K562 (cell line): Measurements from ENCODE around the gene MID1IP1. TPM values are rescaled to one million over a fixed set of nuclear protein-coding genes. Genes with fewer than 3 reads are reported as not detected.

ENCODE experiments used
- CBFA2T2 ChIP-seq: fragments of 450-650 bp; conservative IDR thresholded peaks from 2 replicates; pipeline ENCODE4 v1.6.1; 2017; ENCODE audit warnings: mild to moderate bottlenecking
- CEBPZ ChIP-seq: fragments of 150-350 bp; IDR thresholded peaks from 2 replicates; pipeline ENCODE4 v1.6.1; 2014; ENCODE audit warnings: low read depth, mild to moderate bottlenecking, low read length, borderline replicate concordance
- EP300 ChIP-seq: IDR thresholded peaks from 2 replicates; pipeline ENCODE4 v1.6.1; 2012; ENCODE audit warnings: low read length, improper control_type of control experiment
- FOXK1 ChIP-seq: sonication (generic); formaldehyde crosslinking; IDR thresholded peaks from 2 replicates; pipeline ENCODE4 v1.8.0; 2022; ENCODE audit warnings: missing genetic modification reagents, mild to moderate bottlenecking, borderline replicate concordance
- HDAC2 ChIP-seq: fragments of 450-650 bp; IDR thresholded peaks from 2 replicates; pipeline ENCODE4 v1.6.1; 2016; ENCODE audit warnings: mild to moderate bottlenecking
- KAT7 ChIP-seq: sonication (generic); formaldehyde crosslinking; IDR thresholded peaks from 2 replicates; pipeline ENCODE4 v1.8.0; 2022; ENCODE audit warnings: missing genetic modification reagents, mild to moderate bottlenecking, borderline replicate concordance
- KDM1A ChIP-seq, 2 experiments: fragments of 450-650 bp; IDR thresholded peaks; 2 replicates each; pipeline ENCODE4 v1.6.1; 2016; ENCODE audit warnings: mild to moderate bottlenecking in 2 of 2
- LEF1 ChIP-seq: fragments of 450-650 bp; IDR thresholded peaks from 2 replicates; pipeline ENCODE4 v1.6.1; 2016; ENCODE audit warnings: mild to moderate bottlenecking
- MTA1 ChIP-seq: fragments of 450-650 bp; IDR thresholded peaks from 2 replicates; pipeline ENCODE4 v1.6.1; 2017; ENCODE audit warnings: borderline replicate concordance
- NBN ChIP-seq: fragments of 450-650 bp; IDR thresholded peaks from 2 replicates; pipeline ENCODE4 v1.6.1; 2016; ENCODE audit warnings: low read depth, mild to moderate bottlenecking
- NFIC ChIP-seq: fragments of 450-650 bp; IDR thresholded peaks from 2 replicates; pipeline ENCODE4 v1.6.1; 2017; ENCODE audit warnings: mild to moderate bottlenecking, inconsistent platforms
- RBM17 ChIP-seq: fragments of 200-400 bp; formaldehyde crosslinking; IDR thresholded peaks from 2 replicates; pipeline ENCODE4 v1.6.1; 2017; ENCODE audit warnings: low read depth, mild to moderate bottlenecking, low read length, borderline replicate concordance
- RCOR1 ChIP-seq, 2 experiments: IDR thresholded peaks; 2 replicates each; pipeline ENCODE4 v1.6.1; 2012; ENCODE audit warnings: low read depth in 2 of 2, low read length in 2 of 2, borderline replicate concordance in 1 of 2, improper control_type of control experiment in 1 of 2
- RNF2 ChIP-seq: sonication (generic); IDR thresholded peaks from 2 replicates; pipeline ENCODE4 v1.6.1; 2016
- SNRNP70 ChIP-seq: fragments of 200-400 bp; formaldehyde crosslinking; optimal IDR thresholded peaks from 2 replicates; pipeline ENCODE3; 2017; ENCODE audit warnings: low read depth, low read length
- ZC3H8 ChIP-seq: fragments of 450-650 bp; IDR thresholded peaks from 2 replicates; pipeline ENCODE4 v1.6.1; 2017
- ZNF146 ChIP-seq: IDR thresholded peaks from one replicate; pipeline ENCODE4 v1.6.1; 2018; ENCODE audit warnings: missing compliant biosample characterization; ENCODE audit not compliant: unreplicated experiment
- ZNF589 ChIP-seq: fragments of 200-800 bp; sonication (Bioruptor generic); IDR thresholded peaks from 2 replicates; pipeline ENCODE4 v1.6.1; 2016; ENCODE audit warnings: low read depth, missing genetic modification characterization, missing compliant biosample characterization
- polyA plus RNA-seq, 8 experiments: library from polyadenylated mRNA; depleted of rRNA in 4 of 8; stranded (reverse) in 5 of 8; unstranded in 3 of 8; fragments of >200 nt; fragmentation: Nextera tagmentation in 2 of 8; fragmentation: Illumina TruSeq in 1 of 8; extraction: Ambion mirVana in 2 of 8; extraction: Trizol in 1 of 8; gene quantifications; 2 replicates each; pipeline versions ENCODE4 v1.2.1 to v1.2.3, GENCODE V29; 2011 to 2014; ENCODE audit warnings: inconsistent platforms in 1 of 8, missing spikeins in 1 of 8
- total RNA-seq, 7 experiments: library from RNA; depleted of rRNA in 6 of 7; stranded (reverse); fragments of >200 nt in 6 of 7; fragmentation: Illumina TruSeq in 2 of 7; extraction: Trizol in 2 of 7; gene quantifications; 2 replicates each; pipeline versions ENCODE4 v1.2.1 to v1.2.3, GENCODE V29; 2011 to 2021; ENCODE audit warnings: low replicate concordance in 1 of 7
- TF ChIP-seq, protein P1 (sequence below), 2 experiments: fragments of 450-650 bp; conservative IDR thresholded peaks; 2 replicates each; pipeline ENCODE4 v1.6.1; 2017; ENCODE audit warnings: mild to moderate bottlenecking in 2 of 2, moderate library complexity in 2 of 2
- TF ChIP-seq, protein P2 (sequence below): IDR thresholded peaks from 2 replicates; pipeline ENCODE4 v1.6.1; 2014; ENCODE audit warnings: antibody characterized with exemption
- TF ChIP-seq, protein P3 (sequence below), 2 experiments: fragments of 450-650 bp in 1 of 2; IDR thresholded peaks; 2 replicates each; pipeline ENCODE4 v1.6.1; 2011 to 2017; ENCODE audit warnings: low read depth in 2 of 2, antibody characterized with exemption in 1 of 2, borderline replicate concordance in 1 of 2, low read length in 1 of 2, mild to moderate bottlenecking in 1 of 2, mixed read lengths in 1 of 2; ENCODE audit not compliant: control insufficient read depth in 1 of 2

MID1IP1 gene
- total and polyA plus RNA-seq, 9 of the 15 experiments (the other 6 are each of a cell fraction or from before 2014, with no cell fraction given), result 0.51 to 102 (median 27.5) TPM

DNA sequence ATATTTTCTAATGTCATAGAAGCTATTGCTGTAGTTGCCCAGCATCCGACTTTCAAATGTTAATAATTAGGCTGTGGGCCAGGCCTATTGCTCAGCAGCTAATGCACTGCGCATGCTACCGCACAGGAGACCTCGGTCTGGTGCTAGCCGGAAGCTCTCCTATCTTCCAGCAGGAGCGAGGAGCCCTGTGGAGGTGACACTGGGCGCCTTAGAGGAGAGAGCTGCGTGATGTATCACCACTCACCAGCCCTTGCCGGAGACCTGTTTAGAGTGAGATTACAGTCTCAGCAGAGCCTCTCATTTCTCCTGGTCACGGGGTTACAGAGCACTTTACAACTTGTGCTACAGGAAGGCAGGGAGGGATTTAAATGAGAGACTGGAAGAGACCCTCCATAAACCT is 31.1 kb upstream of the MID1IP1 start (continued):
- TF ChIP-seq EP300 (peak; percentile 77; the same call in 1 of the 2 replicates), ZNF589 (no peak), ZC3H8 (no peak), KDM1A (IDR thresholded peaks at IDR 0.05) (peak; percentile 12 to 34; a peak in 1 of 4 replicates), LEF1 (0 out of 2 replicates have a peak, but pooled peaks have one; percentile 28), HDAC2 (no peak), NFIC (peak; percentile 72), RBM17 (no peak), CBFA2T2 (peak; percentile 89), NBN (0 out of 2 replicates have a peak, but pooled peaks have one; percentile 19), RNF2 (peak; percentile 47; the same call in 1 of the 2 replicates), SNRNP70 (no peak), CEBPZ (no peak), ZNF146 (CRISPR knock-in tag) (no peak), MTA1 (no peak), FOXK1 (CRISPR knock-in tag) (no peak), RCOR1 (IDR thresholded peaks at IDR 0.05; ENCODE audit: borderline replicate concordance in 1 of 2, low read depth in 2 of 2, low read length in 2 of 2) (peak in 1 of 2 experiments; percentile 62; a peak in 1 of 4 replicates), KAT7 (no peak)
- TF ChIP-seq, protein P1, sequence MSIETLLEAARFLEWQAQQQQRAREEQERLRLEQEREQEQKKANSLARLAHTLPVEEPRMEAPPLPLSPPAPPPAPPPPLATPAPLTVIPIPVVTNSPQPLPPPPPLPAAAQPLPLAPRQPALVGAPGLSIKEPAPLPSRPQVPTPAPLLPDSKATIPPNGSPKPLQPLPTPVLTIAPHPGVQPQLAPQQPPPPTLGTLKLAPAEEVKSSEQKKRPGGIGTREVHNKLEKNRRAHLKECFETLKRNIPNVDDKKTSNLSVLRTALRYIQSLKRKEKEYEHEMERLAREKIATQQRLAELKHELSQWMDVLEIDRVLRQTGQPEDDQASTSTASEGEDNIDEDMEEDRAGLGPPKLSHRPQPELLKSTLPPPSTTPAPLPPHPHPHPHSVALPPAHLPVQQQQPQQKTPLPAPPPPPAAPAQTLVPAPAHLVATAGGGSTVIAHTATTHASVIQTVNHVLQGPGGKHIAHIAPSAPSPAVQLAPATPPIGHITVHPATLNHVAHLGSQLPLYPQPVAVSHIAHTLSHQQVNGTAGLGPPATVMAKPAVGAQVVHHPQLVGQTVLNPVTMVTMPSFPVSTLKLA (conservative IDR thresholded peaks at IDR 0.05), result peak in 1 of 2 experiments; percentile 26; a peak in 1 of 4 replicates
- TF ChIP-seq, protein P2, sequence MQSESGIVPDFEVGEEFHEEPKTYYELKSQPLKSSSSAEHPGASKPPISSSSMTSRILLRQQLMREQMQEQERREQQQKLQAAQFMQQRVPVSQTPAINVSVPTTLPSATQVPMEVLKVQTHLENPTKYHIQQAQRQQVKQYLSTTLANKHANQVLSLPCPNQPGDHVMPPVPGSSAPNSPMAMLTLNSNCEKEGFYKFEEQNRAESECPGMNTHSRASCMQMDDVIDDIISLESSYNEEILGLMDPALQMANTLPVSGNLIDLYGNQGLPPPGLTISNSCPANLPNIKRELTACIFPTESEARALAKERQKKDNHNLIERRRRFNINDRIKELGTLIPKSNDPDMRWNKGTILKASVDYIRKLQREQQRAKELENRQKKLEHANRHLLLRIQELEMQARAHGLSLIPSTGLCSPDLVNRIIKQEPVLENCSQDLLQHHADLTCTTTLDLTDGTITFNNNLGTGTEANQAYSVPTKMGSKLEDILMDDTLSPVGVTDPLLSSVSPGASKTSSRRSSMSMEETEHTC, result peak; percentile 53; the same call in 1 of the 2 replicates
- TF ChIP-seq, protein P3, sequence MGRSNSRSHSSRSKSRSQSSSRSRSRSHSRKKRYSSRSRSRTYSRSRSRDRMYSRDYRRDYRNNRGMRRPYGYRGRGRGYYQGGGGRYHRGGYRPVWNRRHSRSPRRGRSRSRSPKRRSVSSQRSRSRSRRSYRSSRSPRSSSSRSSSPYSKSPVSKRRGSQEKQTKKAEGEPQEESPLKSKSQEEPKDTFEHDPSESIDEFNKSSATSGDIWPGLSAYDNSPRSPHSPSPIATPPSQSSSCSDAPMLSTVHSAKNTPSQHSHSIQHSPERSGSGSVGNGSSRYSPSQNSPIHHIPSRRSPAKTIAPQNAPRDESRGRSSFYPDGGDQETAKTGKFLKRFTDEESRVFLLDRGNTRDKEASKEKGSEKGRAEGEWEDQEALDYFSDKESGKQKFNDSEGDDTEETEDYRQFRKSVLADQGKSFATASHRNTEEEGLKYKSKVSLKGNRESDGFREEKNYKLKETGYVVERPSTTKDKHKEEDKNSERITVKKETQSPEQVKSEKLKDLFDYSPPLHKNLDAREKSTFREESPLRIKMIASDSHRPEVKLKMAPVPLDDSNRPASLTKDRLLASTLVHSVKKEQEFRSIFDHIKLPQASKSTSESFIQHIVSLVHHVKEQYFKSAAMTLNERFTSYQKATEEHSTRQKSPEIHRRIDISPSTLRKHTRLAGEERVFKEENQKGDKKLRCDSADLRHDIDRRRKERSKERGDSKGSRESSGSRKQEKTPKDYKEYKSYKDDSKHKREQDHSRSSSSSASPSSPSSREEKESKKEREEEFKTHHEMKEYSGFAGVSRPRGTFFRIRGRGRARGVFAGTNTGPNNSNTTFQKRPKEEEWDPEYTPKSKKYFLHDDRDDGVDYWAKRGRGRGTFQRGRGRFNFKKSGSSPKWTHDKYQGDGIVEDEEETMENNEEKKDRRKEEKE (IDR thresholded peaks at IDR 0.05; ENCODE audit: borderline replicate concordance in 1 of 2, control insufficient read depth in 1 of 2, low read depth in 2 of 2, low read length in 1 of 2), result no peak
